Mammary microvascular endothelial cell (primary cell): ENCODE data around the gene GNG12. TPM values are rescaled to one million over a fixed set of nuclear protein-coding genes. Genes with fewer than 3 reads are reported as not detected.

Experiments
- total RNA-seq: library from RNA; depleted of rRNA; stranded (reverse); fragments of >200 nt; gene quantifications from 2 replicates; pipeline ENCODE4 v1.2.3, GENCODE V29; 2015

Gene GNG12
- 185 and 195 TPM in 2 replicates for total RNA-seq

GRCh38 chr1:67832737-67833601, at the start of gene GNG12:
TSS of gene GNG12 (minus strand) at chr1:67833467. CDS start at chr1:67707686, 125,781 bp downstream.

GRCh38 chr1:67685067-67685557, 148.2 kb downstream of the GNG12 start, which contains the start of gene GADD45A:
TSS of gene GADD45A (plus strand) at chr1:67685201. CDS start at chr1:67685495, 294 bp downstream.

Other genes with a start within 250 kb of the GNG12 start
- gene GADD45A, start 148.3 kb downstream of the GNG12 start, total RNA-seq: 52.0 and 62.8 TPM in 2 replicates
- gene DIRAS3, start 217.2 kb upstream of the GNG12 start, total RNA-seq: 0.49 and 0.73 TPM in 2 replicates